GM12878 (cell line): ENCODE data around the gene RIC3. TPM values are rescaled to one million over a fixed set of nuclear protein-coding genes. Genes with fewer than 3 reads are reported as not detected.

Experiments
- ATAC-seq: fragments of 200-7000 bp; cut with Tn5 transposase; 3 replicates; pipeline ENCODE4 v1.9.1; 2020; ENCODE audit warnings: mild to moderate bottlenecking, moderate library complexity
- BruUV-seq: library from RNA; stranded (reverse); fragments of 400-500 nt; replicated peaks from 2 replicates; lab custom pipeline; 2021; lab: Mats Ljungman, UMichigan
- CTCF ChIA-PET: fragments of 300-600 bp; sonication (Branson Sonifier 250); formaldehyde crosslinking; extraction: SDS; loops from one replicate; lab custom pipeline; 2021; ENCODE audit warnings: inconsistent platforms; lab: Yijun Ruan, JAX
- POLR2A ChIA-PET: fragments of 350-600 bp; formaldehyde crosslinking; extraction: SDS; loops from one replicate; lab custom pipeline; 2021; ENCODE audit warnings: inconsistent platforms; lab: Charles Lee
- RAD21 ChIA-PET: fragments of 300-600 bp; sonication (Branson Sonifier 250); formaldehyde crosslinking; loops from one replicate; lab custom pipeline; 2023; ENCODE audit warnings: antibody characterized with exemption; ENCODE audit not compliant: unreplicated experiment; lab: Charles Lee
- SMC1A ChIA-PET: fragments of 300-600 bp; sonication (Branson Sonifier 250); formaldehyde crosslinking; loops from one replicate; lab custom pipeline; 2023; ENCODE audit not compliant: unreplicated experiment, uncharacterized antibody; lab: Charles Lee
- DNase-seq: peaks from one replicate; pipeline ENCODE4 v3.0.0-alpha.2; 2011; ENCODE audit warnings: low read depth, low spot score
- FAIRE-seq: peaks from 3 replicates; lab custom pipeline; 2011; peaks lifted over from hg19 to GRCh38; lab: Jason Lieb, UNC
- H2AFZ ChIP-seq: 2 replicates; pipeline ENCODE4 v1.6.0; 2011; ENCODE audit warnings: low read depth, low read length, control low read depth; ENCODE audit not compliant: control insufficient read depth
- H3K27ac ChIP-seq: 2 replicates; pipeline ENCODE4 v1.5.1; 2011; ENCODE audit warnings: control low read depth; ENCODE audit not compliant: control insufficient read depth, insufficient read depth
- H3K27me3 ChIP-seq, 2 experiments: replicated peaks in 1 of 2; 2 replicates each; pipeline versions ENCODE4 v1.6.0 to v1.6.1; 2011; ENCODE audit warnings: low read length in 1 of 2; ENCODE audit not compliant: control insufficient read depth in 2 of 2, insufficient read depth in 2 of 2
- H3K36me3 ChIP-seq, 2 experiments: 2 replicates each; pipeline ENCODE4 v1.5.1; 2011; ENCODE audit warnings: low read length in 1 of 2; ENCODE audit not compliant: control insufficient read depth in 2 of 2, insufficient read depth in 2 of 2
- H3K4me1 ChIP-seq: 2 replicates; pipeline ENCODE4 v1.6.1; 2011; ENCODE audit warnings: mild to moderate bottlenecking, low read length, moderate library complexity, mixed read lengths; ENCODE audit not compliant: control insufficient read depth, insufficient read depth
- H3K4me2 ChIP-seq: 2 replicates; pipeline ENCODE4 v1.6.0; 2011; ENCODE audit warnings: control low read depth; ENCODE audit not compliant: control insufficient read depth, insufficient read depth
- H3K4me3 ChIP-seq: fragments of 200-600 bp; sonication (generic); 2 replicates; pipeline ENCODE4 v1.5.1; 2016
- H3K79me2 ChIP-seq: 2 replicates; pipeline ENCODE4 v1.6.0; 2011; ENCODE audit warnings: low read length; ENCODE audit not compliant: control insufficient read depth, insufficient read depth
- H3K9ac ChIP-seq: 2 replicates; pipeline ENCODE4 v1.8.0; 2011; ENCODE audit warnings: low read length, control low read depth, mixed read lengths; ENCODE audit not compliant: control insufficient read depth, insufficient read depth
- H3K9me3 ChIP-seq: replicated peaks from 3 replicates; pipeline ENCODE4 v1.5.1; 2011; ENCODE audit warnings: mild to moderate bottlenecking, low read length; ENCODE audit not compliant: control insufficient read depth, insufficient read depth
- H4K20me1 ChIP-seq: 2 replicates; pipeline ENCODE4 v1.6.0; 2011; ENCODE audit not compliant: control insufficient read depth, insufficient read depth
- ATF7 ChIP-seq: fragments of 450-650 bp; IDR thresholded peaks from 2 replicates; pipeline ENCODE4 v1.6.1; 2016; ENCODE audit warnings: low read depth, mild to moderate bottlenecking
- BMI1 ChIP-seq: fragments of 450-650 bp; IDR thresholded peaks from 2 replicates; pipeline ENCODE4 v1.6.1; 2016; ENCODE audit warnings: mild to moderate bottlenecking, moderate library complexity, borderline replicate concordance
- CREB1 ChIP-seq: IDR thresholded peaks from 2 replicates; pipeline ENCODE4 v1.6.1; 2012; ENCODE audit warnings: low read depth, mild to moderate bottlenecking, inconsistent platforms
- DPF2 ChIP-seq: fragments of 450-650 bp; IDR thresholded peaks from 2 replicates; pipeline ENCODE4 v1.6.1; 2017; ENCODE audit warnings: mild to moderate bottlenecking
- E4F1 ChIP-seq: fragments of 450-650 bp; IDR thresholded peaks from 2 replicates; pipeline ENCODE4 v1.6.1; 2018; ENCODE audit warnings: borderline replicate concordance, mild to moderate bottlenecking; ENCODE audit not compliant: partially characterized antibody
- EGR1 ChIP-seq, 2 experiments: IDR thresholded peaks; 1 replicate in 1 of 2; 2 replicates in 1 of 2; pipeline ENCODE4 v1.6.1; 2011 to 2012; ENCODE audit warnings: low read depth in 2 of 2, low read length in 2 of 2, borderline replicate concordance in 1 of 2, mild to moderate bottlenecking in 1 of 2, moderate library complexity in 1 of 2
- FOS ChIP-seq: IDR thresholded peaks from 3 replicates; pipeline ENCODE4 v1.6.1; 2011; ENCODE audit warnings: borderline replicate concordance; ENCODE audit not compliant: insufficient read length; ENCODE audit errors: extremely low read depth
- IKZF2 ChIP-seq, 2 experiments: fragments of 450-650 bp; IDR thresholded peaks; 2 replicates each; pipeline ENCODE4 v1.6.1; 2017; ENCODE audit warnings: mild to moderate bottlenecking in 2 of 2, moderate library complexity in 2 of 2
- MYC ChIP-seq: IDR thresholded peaks from 2 replicates; pipeline ENCODE4 v1.6.1; 2011; ENCODE audit warnings: mild to moderate bottlenecking, low read length, moderate library complexity, inconsistent platforms; ENCODE audit not compliant: insufficient read depth, insufficient replicate concordance, insufficient read length, severe bottlenecking
- NFYB ChIP-seq: IDR thresholded peaks from 2 replicates; pipeline ENCODE4 v1.6.1; 2011; ENCODE audit warnings: low read depth, mild to moderate bottlenecking, low read length, improper control_type of control experiment, moderate library complexity; ENCODE audit not compliant: insufficient read depth
- RAD21 ChIP-seq: IDR thresholded peaks from 2 replicates; pipeline ENCODE4 v1.6.1; 2011; ENCODE audit warnings: mild to moderate bottlenecking, low read depth, low read length, moderate library complexity; ENCODE audit not compliant: insufficient read depth
- RAD51 ChIP-seq: fragments of 450-650 bp; IDR thresholded peaks from 2 replicates; pipeline ENCODE4 v1.6.1; 2016; ENCODE audit warnings: moderate library complexity, mild to moderate bottlenecking, inconsistent platforms
- WRNIP1 ChIP-seq: IDR thresholded peaks from 2 replicates; pipeline ENCODE4 v1.6.1; 2011; ENCODE audit warnings: low read depth, low read length, improper control_type of control experiment, borderline replicate concordance
- ZNF217 ChIP-seq: fragments of 450-650 bp; IDR thresholded peaks from 2 replicates; pipeline ENCODE4 v1.6.1; 2017; ENCODE audit warnings: antibody characterized with exemption, mild to moderate bottlenecking
- ZNF622 ChIP-seq: fragments of 450-650 bp; IDR thresholded peaks from 2 replicates; pipeline ENCODE4 v1.6.1; 2017; ENCODE audit warnings: mild to moderate bottlenecking, inconsistent platforms
- ZSCAN29 ChIP-seq: fragments of 450-650 bp; IDR thresholded peaks from 2 replicates; pipeline ENCODE4 v1.6.1; 2017; ENCODE audit warnings: mild to moderate bottlenecking, moderate library complexity
- WGBS: methylation state at CpG from one replicate; pipeline ENCODE4 v1.1.6; 2016; ENCODE audit warnings: low lambda C conversion rate; ENCODE audit not compliant: insufficient replicate concordance, insufficient coverage; ENCODE audit errors: missing lambda C conversion rate; 5-methylcytosine and 5-hydroxymethylcytosine counted together
- in situ Hi-C: fragments of 300-500 bp; cut with MboI; formaldehyde crosslinking; loops from 9 replicates; pipeline ENCODE4 v1.14.3; 2018; ENCODE audit warnings: mixed read lengths
- intact Hi-C: fragments of 100-400 bp; cut with micrococcal nuclease; formaldehyde crosslinking; loops from one replicate; pipeline ENCODE4 v1.14.2; 2022; ENCODE audit not compliant: unreplicated experiment
- polyA plus RNA-seq, 11 experiments: library from polyadenylated mRNA; depleted of rRNA in 4 of 11; unstranded in 6 of 11; stranded (reverse) in 5 of 11; fragments of >200 nt; fragmentation: Nextera tagmentation in 4 of 11; fragmentation: Illumina TruSeq in 1 of 11; extraction: Ambion mirVana in 4 of 11; extraction: Trizol in 1 of 11; gene quantifications; 1 replicate in 1 of 11; 2 replicates in 10 of 11; pipeline versions ENCODE4 v1.2.1 to v1.2.3, GENCODE V29; 2011 to 2016; ENCODE audit warnings: inconsistent platforms in 2 of 11, missing spikeins in 2 of 11, low read depth in 1 of 11
- total RNA-seq, 4 experiments: library from RNA; depleted of rRNA in 3 of 4; stranded (reverse); fragments of >200 nt in 3 of 4; fragmentation: Illumina TruSeq in 1 of 4; extraction: Trizol in 1 of 4; gene quantifications; 2 replicates each; pipeline versions ENCODE4 v1.2.1 to v1.2.3, GENCODE V29; 2013 to 2021
- TF ChIP-seq, protein P1 (sequence below): IDR thresholded peaks from 2 replicates; pipeline ENCODE4 v1.6.1; 2012; ENCODE audit warnings: low read depth, low read length, improper control_type of control experiment

The RIC3 gene
- total and polyA plus RNA-seq, 10 of the 15 experiments (the other 5 are each of a cell fraction or from before 2014, with no cell fraction given): 0.90 to 8.9 (median 2.2) TPM

DNA sequence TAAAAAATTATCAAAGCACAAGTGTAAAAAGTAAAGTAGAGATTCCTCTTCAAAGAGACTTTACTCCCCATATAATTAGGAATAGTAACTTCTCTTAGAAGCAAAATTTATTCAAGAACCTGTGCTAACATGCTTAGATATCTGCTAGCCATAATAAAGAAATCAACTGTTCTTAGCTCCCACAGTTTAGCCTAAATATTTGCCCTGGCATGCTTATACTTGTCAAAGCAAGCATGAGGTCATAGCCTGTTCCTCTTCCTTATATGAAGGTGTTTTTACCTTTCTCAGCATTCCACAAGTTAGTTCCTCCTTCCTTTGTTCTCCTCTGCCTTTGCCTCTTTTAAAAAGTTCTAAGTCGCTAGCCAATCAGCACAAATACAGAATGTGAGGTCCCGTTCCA is 30.3 kb downstream of the RIC3 start (continued):
- no peak for TF ChIP-seq E4F1

DNA sequence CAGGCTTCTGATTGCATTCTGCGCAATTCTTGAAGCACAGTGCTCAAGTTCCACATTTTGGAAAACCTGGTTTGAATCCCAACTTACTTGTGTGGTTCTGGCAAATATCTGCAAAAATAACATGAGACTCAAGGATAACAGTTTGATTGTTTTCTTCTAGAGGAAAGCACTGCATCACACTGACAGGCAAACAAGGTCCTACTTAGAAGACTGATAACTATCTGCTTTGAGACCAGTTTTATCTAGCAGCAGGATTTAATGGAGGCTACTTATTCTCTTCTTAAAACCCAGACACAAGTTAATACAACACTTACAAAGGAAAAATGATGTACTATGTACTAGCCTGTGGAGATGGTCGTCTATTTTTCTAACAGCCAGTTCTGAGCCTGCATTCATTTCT is 41.4 kb downstream of the RIC3 start:
- H3K9me3 ChIP-seq: no peaks in the 10 kb centered on the region
- whole genome bisulfite sequencing: 24% methylated on average over 2 of the region's 2 CpGs
- FAIRE-seq: no peak
- RAD21 ChIA-PET: no interaction called here
- in situ Hi-C loops: no loop called here
- no peak overlapping the region for H3K4me2 ChIP-seq
- ATAC-seq: no peak
- H3K36me3 ChIP-seq: no peaks in the 10 kb centered on the region; a peak in 1 of 4 replicates
- no peak overlapping the region for H3K4me3 ChIP-seq
- no peak overlapping the region for H3K9ac ChIP-seq
- CTCF ChIA-PET: interaction anchor here (0.5 to 1.2 kb wide), 2 partner anchors 28 to 575 kb away, joined by 3 read pairs; no protein-coding TSS in a partner anchor
- no peak overlapping the region for H2AFZ ChIP-seq
- H4K20me1 ChIP-seq: no peaks in the 10 kb centered on the region
- POLR2A ChIA-PET: no interaction called here
- no peaks in the 10 kb centered on the region for H3K27me3 ChIP-seq
- no peak for DNase-seq
- no peaks in the 10 kb centered on the region for H3K4me1 ChIP-seq
- no peaks in the 10 kb centered on the region for H3K79me2 ChIP-seq
- SMC1A ChIA-PET: no interaction called here
- BruUV-seq: no TSS peak
- H3K27ac ChIP-seq: no peak overlapping the region
- intact Hi-C loops: no loop called here
- TF ChIP-seq, protein P1, sequence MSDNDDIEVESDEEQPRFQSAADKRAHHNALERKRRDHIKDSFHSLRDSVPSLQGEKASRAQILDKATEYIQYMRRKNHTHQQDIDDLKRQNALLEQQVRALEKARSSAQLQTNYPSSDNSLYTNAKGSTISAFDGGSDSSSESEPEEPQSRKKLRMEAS: no peak
- TF ChIP-seq ZNF622: no peak
- no peak for TF ChIP-seq ZSCAN29
- no peak for TF ChIP-seq CREB1
- no peak for TF ChIP-seq ZNF217
- TF ChIP-seq RAD51: no peak
- TF ChIP-seq EGR1 (IDR thresholded peaks at IDR 0.05; ENCODE audit: borderline replicate concordance in 1 of 2, low read depth in 2 of 2, low read length in 2 of 2): no peak
- TF ChIP-seq DPF2: no peak
- TF ChIP-seq NFYB: no peak
- TF ChIP-seq ATF7: no peak
- no peak for TF ChIP-seq MYC
- TF ChIP-seq BMI1: no peak
- TF ChIP-seq RAD21: no peak
- no peak for TF ChIP-seq IKZF2 (IDR thresholded peaks at IDR 0.05)
- TF ChIP-seq WRNIP1: no peak
- TF ChIP-seq FOS: no peak
- TF ChIP-seq, all 136 proteins: peak for 0
